H9 (cell line): Measurements from ENCODE around the gene GRIFIN. TPM values are rescaled to one million over a fixed set of nuclear protein-coding genes. Genes with fewer than 3 reads are reported as not detected.

Source experiments
- DNase-seq: peaks from one replicate; pipeline ENCODE4 v3.0.0-alpha.2; 2017
- H2AFZ ChIP-seq: one replicate; pipeline ENCODE4 v1.6.1; 2013; ENCODE audit warnings: mild to moderate bottlenecking, low read length, control low read depth, moderate library complexity
- H2AK5ac ChIP-seq: 2 replicates; pipeline ENCODE4 v1.6.1; 2013; ENCODE audit warnings: low read length, control low read depth, mixed read lengths; ENCODE audit not compliant: insufficient read length
- H2BK120ac ChIP-seq: one replicate; pipeline ENCODE4 v1.6.1; 2013; ENCODE audit warnings: low read depth, mild to moderate bottlenecking, low read length, control low read depth, inconsistent platforms; ENCODE audit not compliant: poor library complexity, severe bottlenecking
- H2BK12ac ChIP-seq: 2 replicates; pipeline ENCODE4 v1.6.1; 2013; ENCODE audit warnings: low read length, control low read depth, mixed read lengths, low read depth; ENCODE audit not compliant: insufficient read length
- H2BK15ac ChIP-seq: 2 replicates; pipeline ENCODE4 v1.6.1; 2013; ENCODE audit warnings: low read depth, low read length, control low read depth
- H2BK20ac ChIP-seq: one replicate; pipeline ENCODE4 v1.6.1; 2013; ENCODE audit warnings: low read depth, mild to moderate bottlenecking, low read length, control low read depth, inconsistent platforms; ENCODE audit not compliant: poor library complexity, severe bottlenecking
- H2BK5ac ChIP-seq: 2 replicates; pipeline ENCODE4 v1.6.1; 2013; ENCODE audit warnings: low read length, control low read depth, mixed read lengths; ENCODE audit not compliant: insufficient read length
- H3K14ac ChIP-seq: 2 replicates; pipeline ENCODE4 v1.6.1; 2013; ENCODE audit warnings: low read length, control low read depth; ENCODE audit not compliant: insufficient read depth
- H3K18ac ChIP-seq: 2 replicates; pipeline ENCODE4 v1.6.1; 2013; ENCODE audit warnings: low read depth, mild to moderate bottlenecking, mixed read lengths, low read length, control low read depth; ENCODE audit not compliant: insufficient read length
- H3K23ac ChIP-seq: 2 replicates; pipeline ENCODE4 v1.6.1; 2013; ENCODE audit warnings: low read length, control low read depth, mixed read lengths, low read depth; ENCODE audit not compliant: insufficient read length
- H3K23me2 ChIP-seq: 2 replicates; pipeline ENCODE4 v1.6.1; 2013; ENCODE audit warnings: low read depth, mild to moderate bottlenecking, mixed read lengths, low read length, control low read depth; ENCODE audit not compliant: insufficient read length, poor library complexity, severe bottlenecking
- H3K27ac ChIP-seq: 2 replicates; pipeline ENCODE4 v1.5.1; 2013; ENCODE audit warnings: low read length, control low read depth, mixed read lengths, low read depth; ENCODE audit not compliant: insufficient read length
- H3K27me3 ChIP-seq: 2 replicates; pipeline ENCODE4 v1.6.1; 2013; ENCODE audit warnings: low read length, control low read depth, inconsistent platforms; ENCODE audit not compliant: insufficient read depth
- H3K4ac ChIP-seq: 2 replicates; pipeline ENCODE4 v1.6.1; 2013; ENCODE audit warnings: low read depth, mild to moderate bottlenecking, control low read depth, inconsistent platforms, low read length, moderate library complexity
- H3K4me1 ChIP-seq: 2 replicates; pipeline ENCODE4 v1.6.1; 2013; ENCODE audit warnings: low read length, control low read depth, inconsistent platforms; ENCODE audit not compliant: insufficient read depth
- H3K4me2 ChIP-seq: 2 replicates; pipeline ENCODE4 v1.6.1; 2013; ENCODE audit warnings: low read length, control low read depth, mixed read lengths; ENCODE audit not compliant: insufficient read length, insufficient read depth
- H3K56ac ChIP-seq: 2 replicates; pipeline ENCODE4 v1.6.1; 2013; ENCODE audit warnings: low read depth, mild to moderate bottlenecking, mixed read lengths, low read length, control low read depth; ENCODE audit not compliant: insufficient read length
- H3K79me1 ChIP-seq: 2 replicates; pipeline ENCODE4 v1.6.1; 2013; ENCODE audit warnings: low read depth, mild to moderate bottlenecking, moderate library complexity, low read length, control low read depth, inconsistent platforms; ENCODE audit not compliant: insufficient read depth, poor library complexity, severe bottlenecking
- H3K79me2 ChIP-seq: 2 replicates; pipeline ENCODE4 v1.6.1; 2013; ENCODE audit warnings: low read length, control low read depth, inconsistent platforms; ENCODE audit not compliant: insufficient read depth
- H3K9ac ChIP-seq: 2 replicates; pipeline ENCODE4 v1.6.1; 2013; ENCODE audit warnings: low read length, control low read depth, mixed read lengths; ENCODE audit not compliant: insufficient read length; ENCODE audit errors: extremely low read depth
- H3K9me3 ChIP-seq: one replicate; pipeline ENCODE4 v1.6.1; 2013; ENCODE audit warnings: low read depth, low read length, inconsistent platforms; ENCODE audit not compliant: control insufficient read depth
- H3T11ph ChIP-seq: one replicate; pipeline ENCODE4 v1.6.1; 2013; ENCODE audit warnings: mild to moderate bottlenecking, low read length, control low read depth, inconsistent platforms
- H4K20me1 ChIP-seq: one replicate; pipeline ENCODE4 v1.6.1; 2013; ENCODE audit not compliant: control insufficient read depth, insufficient read length, insufficient read depth
- H4K5ac ChIP-seq: 2 replicates; pipeline ENCODE4 v1.6.1; 2013; ENCODE audit warnings: low read depth, mild to moderate bottlenecking, mixed read lengths, low read length, control low read depth; ENCODE audit not compliant: insufficient read length
- H4K8ac ChIP-seq: replicated peaks from 2 replicates; pipeline ENCODE4 v1.6.1; 2013; ENCODE audit warnings: low read length, control low read depth, mixed read lengths, low read depth; ENCODE audit not compliant: insufficient read length
- H4K91ac ChIP-seq: 2 replicates; pipeline ENCODE4 v1.6.1; 2013; ENCODE audit warnings: low read depth, mild to moderate bottlenecking, moderate library complexity, mixed read lengths, low read length, control low read depth; ENCODE audit not compliant: insufficient read length
- H3K27ac Mint-ChIP-seq, 3 experiments: 2 replicates in 2 of 3; 3 replicates in 1 of 3; pipeline ENCODE4 v1.8.0; 2020 to 2021; ENCODE audit warnings: mixed read lengths in 3 of 3, mild to moderate bottlenecking in 1 of 3, moderate library complexity in 1 of 3
- H3K27me3 Mint-ChIP-seq: 2 replicates; pipeline ENCODE4 v1.8.0; 2021; ENCODE audit warnings: low read depth, mild to moderate bottlenecking, moderate library complexity, mixed read lengths
- H3K36me3 Mint-ChIP-seq, 3 experiments: 2 replicates in 2 of 3; 3 replicates in 1 of 3; pipeline ENCODE4 v1.8.0; 2020 to 2021; ENCODE audit warnings: low read depth in 3 of 3, mixed read lengths in 3 of 3; ENCODE audit not compliant: insufficient read depth in 1 of 3
- H3K4me1 Mint-ChIP-seq, 2 experiments: 2 replicates each; pipeline ENCODE4 v1.8.0; 2020; ENCODE audit warnings: mixed read lengths in 2 of 2
- H3K4me3 Mint-ChIP-seq, 2 experiments: 2 replicates in 1 of 2; 3 replicates in 1 of 2; pipeline ENCODE4 v1.8.0; 2020 to 2021; ENCODE audit warnings: mild to moderate bottlenecking in 2 of 2, mixed read lengths in 2 of 2, moderate library complexity in 1 of 2
- H3K9me3 Mint-ChIP-seq, 2 experiments: 2 replicates in 1 of 2; 3 replicates in 1 of 2; pipeline ENCODE4 v1.8.0; 2020; ENCODE audit warnings: mild to moderate bottlenecking in 2 of 2, mixed read lengths in 2 of 2, moderate library complexity in 1 of 2
- WGBS: extraction: QIAGEN DNeasy Blood & Tissue Kit; methylation state at CpG from one replicate; pipeline ENCODE4 v1.1.7; 2013; ENCODE audit warnings: missing lambda C conversion rate, low lambda C conversion rate, mixed read lengths; ENCODE audit not compliant: insufficient read length; ENCODE audit errors: extremely low coverage; 5-methylcytosine and 5-hydroxymethylcytosine counted together
- total RNA-seq: library from RNA; stranded (reverse); gene quantifications from 2 replicates; pipeline ENCODE4 v1.2.1, GENCODE V29; 2021
- TF ChIP-seq, protein P1 (sequence below): fragments of 200-600 bp; sonication (generic); conservative IDR thresholded peaks from 3 replicates; pipeline ENCODE4 v1.8.0; 2021; ENCODE audit warnings: antibody characterized with exemption, mild to moderate bottlenecking

Gene GRIFIN
- total RNA-seq, 1 experiment from 2014 or later, result not detected

DNA sequence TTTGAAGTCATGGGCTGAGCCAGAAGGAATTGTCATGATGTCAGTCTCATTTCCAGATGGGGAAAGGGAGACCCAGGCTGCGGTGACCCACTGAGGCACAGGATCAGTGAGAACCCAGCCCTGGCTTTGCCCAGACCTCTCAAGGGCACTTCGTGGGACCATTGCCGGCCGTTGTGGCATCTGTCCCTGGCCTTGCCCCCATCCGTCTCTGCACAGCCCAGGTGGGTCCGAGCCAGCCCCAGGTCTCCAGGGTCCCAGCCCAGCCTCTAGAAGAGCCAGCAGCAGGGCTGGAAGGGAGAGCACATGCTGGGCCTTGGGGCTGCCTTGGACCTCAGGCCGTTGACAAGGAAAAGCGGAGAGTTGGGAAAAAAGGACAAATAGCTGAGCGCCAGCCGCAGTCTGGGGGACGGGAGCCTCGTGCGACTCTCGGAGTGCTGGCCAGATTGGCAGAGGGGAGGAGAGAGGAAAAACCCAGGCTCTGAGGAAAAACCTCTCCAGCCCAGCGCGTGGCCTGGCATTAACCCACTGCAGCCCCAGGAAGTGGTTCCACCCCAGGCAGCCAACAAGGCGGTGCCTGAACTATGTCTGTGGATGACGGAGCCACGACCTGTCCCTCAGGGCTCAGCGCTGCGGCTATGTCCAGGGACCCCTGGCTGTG lies 30.2 kb downstream of the GRIFIN start:
- DNase-seq, result no peak
- H3K27ac Mint-ChIP-seq, result peak overlapping the region in 1 of 3 experiments; percentile 77; a peak in 1 of 7 replicates
- Histone ChIP-seq H3K9ac (no peak overlapping the region), H2AK5ac (no peak overlapping the region), H3K14ac (no peak overlapping the region), H2AFZ (no peak overlapping the region), H3K79me2 (no peaks in the 10 kb centered on the region), H3K27me3 (no peaks in the 10 kb centered on the region), H4K8ac (no peak overlapping the region), H3K4ac (no peak overlapping the region), H3K27ac (no peak overlapping the region), H4K20me1 (no peaks in the 10 kb centered on the region), H2BK120ac (no peak overlapping the region), H3K23ac (no peak overlapping the region), H2BK15ac (no peak overlapping the region), H2BK12ac (no peak overlapping the region), H2BK5ac (no peak overlapping the region), H4K91ac (no peak overlapping the region), H3K18ac (no peak overlapping the region), H3K23me2 (no peaks in the 10 kb centered on the region), H2BK20ac (no peak overlapping the region), H3K56ac (no peak overlapping the region), H3K79me1 (no peaks in the 10 kb centered on the region), H3K4me2 (no peak overlapping the region), H3T11ph (no peak overlapping the region), H4K5ac (no peak overlapping the region), H3K4me1 (no peaks in the 10 kb centered on the region), H3K9me3 (no peaks in the 10 kb centered on the region)
- TF ChIP-seq, protein P1, sequence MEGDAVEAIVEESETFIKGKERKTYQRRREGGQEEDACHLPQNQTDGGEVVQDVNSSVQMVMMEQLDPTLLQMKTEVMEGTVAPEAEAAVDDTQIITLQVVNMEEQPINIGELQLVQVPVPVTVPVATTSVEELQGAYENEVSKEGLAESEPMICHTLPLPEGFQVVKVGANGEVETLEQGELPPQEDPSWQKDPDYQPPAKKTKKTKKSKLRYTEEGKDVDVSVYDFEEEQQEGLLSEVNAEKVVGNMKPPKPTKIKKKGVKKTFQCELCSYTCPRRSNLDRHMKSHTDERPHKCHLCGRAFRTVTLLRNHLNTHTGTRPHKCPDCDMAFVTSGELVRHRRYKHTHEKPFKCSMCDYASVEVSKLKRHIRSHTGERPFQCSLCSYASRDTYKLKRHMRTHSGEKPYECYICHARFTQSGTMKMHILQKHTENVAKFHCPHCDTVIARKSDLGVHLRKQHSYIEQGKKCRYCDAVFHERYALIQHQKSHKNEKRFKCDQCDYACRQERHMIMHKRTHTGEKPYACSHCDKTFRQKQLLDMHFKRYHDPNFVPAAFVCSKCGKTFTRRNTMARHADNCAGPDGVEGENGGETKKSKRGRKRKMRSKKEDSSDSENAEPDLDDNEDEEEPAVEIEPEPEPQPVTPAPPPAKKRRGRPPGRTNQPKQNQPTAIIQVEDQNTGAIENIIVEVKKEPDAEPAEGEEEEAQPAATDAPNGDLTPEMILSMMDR, result no peak
- H3K4me1 Mint-ChIP-seq, result no peaks in the 10 kb centered on the region
- peaks cover 0 to 13% (median 9%) of the 10 kb centered on the region in 3 experiments; a peak in 4 of 7 replicates for H3K36me3 Mint-ChIP-seq
- WGBS, result no CpG with 5 or more reads among the region's 21 CpGs
- no peaks in the 10 kb centered on the region; the same call in 1 of the 2 replicates for H3K27me3 Mint-ChIP-seq
- H3K9me3 Mint-ChIP-seq, result no peaks in the 10 kb centered on the region; a peak in 1 of 5 replicates
- no peak overlapping the region for H3K4me3 Mint-ChIP-seq
